GM21717 (cell line): Measurements from ENCODE around the gene EBF4.

Experiments
- ATAC-seq: cut with Tn5 transposase; IDR thresholded peaks from one replicate; pipeline ENCODE4 v1.9.1; 2021; ENCODE audit warnings: mild to moderate bottlenecking, moderate library complexity; ENCODE audit not compliant: unreplicated experiment

Gene EBF4

GRCh38 chr20:2793471-2793870 is 100.9 kb downstream of the EBF4 start:
- ATAC-seq = no peak

GRCh38 chr20:2794202-2794748 is 101.7 kb downstream of the EBF4 start:
- no peak for ATAC-seq

- no peak for ATAC-seq
These were observed 102.4 kb downstream of the EBF4 start for GRCh38 chr20:2794866-2795447.

GRCh38 chr20:2795451-2795850 is 102.9 kb downstream of the EBF4 start:
- ATAC-seq = no peak

- ATAC-seq = no peak
These were observed 103.6 kb downstream of the EBF4 start for GRCh38 chr20:2796011-2796660.

GRCh38 chr20:2797136-2797983 is 104.8 kb downstream of the EBF4 start:
- no peak for ATAC-seq

GRCh38 chr20:2798095-2798805 is 105.7 kb downstream of the EBF4 start:
- ATAC-seq = no peak

GRCh38 chr20:2798814-2799213 is 106.2 kb downstream of the EBF4 start:
- no peak for ATAC-seq

GRCh38 chr20:2799271-2799670 is 106.7 kb downstream of the EBF4 start:
- ATAC-seq = no peak

- no peak for ATAC-seq
These were observed 107.3 kb downstream of the EBF4 start for GRCh38 chr20:2799688-2800520.

GRCh38 chr20:2800521-2801285 is 108.1 kb downstream of the EBF4 start, which contains the start of gene CPXM1:
Gene CPXM1 (minus strand): TSS chr20:2800627. CDS start chr20:2800572, 55 bp downstream.
- no peak for ATAC-seq

GRCh38 chr20:2801286-2801728 is 108.7 kb downstream of the EBF4 start:
- no peak for ATAC-seq

GRCh38 chr20:2804041-2804828 is 111.7 kb downstream of the EBF4 start:
- ATAC-seq = no peak

GRCh38 chr20:2804852-2805688 is 112.5 kb downstream of the EBF4 start:
- ATAC-seq = no peak

- no peak for ATAC-seq
These were observed 113.2 kb downstream of the EBF4 start for GRCh38 chr20:2805689-2806350.

GRCh38 chr20:2806351-2806701 is 113.7 kb downstream of the EBF4 start:
- no peak for ATAC-seq

GRCh38 chr20:2807019-2807418 is 114.4 kb downstream of the EBF4 start:
- no peak for ATAC-seq
